Uterine smooth muscle cell (primary cell): ENCODE measurements around the gene ZNF202. TPM values are rescaled to one million over a fixed set of nuclear protein-coding genes. Genes with fewer than 3 reads are reported as not detected.

Experiments
- total RNA-seq: library from RNA; depleted of rRNA; stranded (reverse); fragments of >200 nt; gene quantifications from 2 replicates; pipeline ENCODE4 v1.2.3, GENCODE V29; 2014

Gene ZNF202
- 10.2 and 11.4 TPM in 2 replicates for total RNA-seq

GRCh38 chr11:123741159-123742030, at the start of gene ZNF202:
TSS of gene ZNF202 (minus strand) at chr11:123741660. CDS start at chr11:123730888, 10,772 bp downstream.

GRCh38 chr11:123754101-123754568, 12.7 kb upstream of the ZNF202 start, which contains the start of gene OR6X1:
TSS of gene OR6X1 (minus strand) at chr11:123754518. CDS start at chr11:123754518, 0 bp downstream.

Other genes starting within 250 kb of the ZNF202 start
- under 0.01 and 0.12 TPM in 2 replicates for gene SCN3B, start 87.0 kb downstream of the ZNF202 start, total RNA-seq
- gene OR6X1, start 12.9 kb upstream of the ZNF202 start, total RNA-seq, result not detected in 2 replicates
- not detected in 2 replicates for gene OR6M1, start 64.7 kb upstream of the ZNF202 start, total RNA-seq
- gene TMEM225, start 144.0 kb upstream of the ZNF202 start, total RNA-seq, result not detected in 2 replicates
- not detected in 2 replicates for gene OR8D4, start 160.5 kb upstream of the ZNF202 start, total RNA-seq
- gene OR4D5, start 198.0 kb upstream of the ZNF202 start, total RNA-seq, result not detected in 2 replicates
- not detected in 2 replicates for gene OR6T1, start 202.2 kb upstream of the ZNF202 start, total RNA-seq
- gene OR10S1, start 236.1 kb upstream of the ZNF202 start, total RNA-seq, result not detected in 2 replicates